GM19452 (cell line): Measurements from ENCODE around the gene MOB3A.
A peak's percentile ranks its signal among the peaks of the same experiment; 100 is the strongest.
"Not testable (repeated sequence)": the region's sequence is repeated elsewhere in the genome, so short reads cannot be mapped to it uniquely, and the experiment has no call there.

Experiments
- ATAC-seq: cut with Tn5 transposase; IDR thresholded peaks from one replicate; pipeline ENCODE4 v1.9.1; 2021; ENCODE audit not compliant: unreplicated experiment

The MOB3A gene

DNA sequence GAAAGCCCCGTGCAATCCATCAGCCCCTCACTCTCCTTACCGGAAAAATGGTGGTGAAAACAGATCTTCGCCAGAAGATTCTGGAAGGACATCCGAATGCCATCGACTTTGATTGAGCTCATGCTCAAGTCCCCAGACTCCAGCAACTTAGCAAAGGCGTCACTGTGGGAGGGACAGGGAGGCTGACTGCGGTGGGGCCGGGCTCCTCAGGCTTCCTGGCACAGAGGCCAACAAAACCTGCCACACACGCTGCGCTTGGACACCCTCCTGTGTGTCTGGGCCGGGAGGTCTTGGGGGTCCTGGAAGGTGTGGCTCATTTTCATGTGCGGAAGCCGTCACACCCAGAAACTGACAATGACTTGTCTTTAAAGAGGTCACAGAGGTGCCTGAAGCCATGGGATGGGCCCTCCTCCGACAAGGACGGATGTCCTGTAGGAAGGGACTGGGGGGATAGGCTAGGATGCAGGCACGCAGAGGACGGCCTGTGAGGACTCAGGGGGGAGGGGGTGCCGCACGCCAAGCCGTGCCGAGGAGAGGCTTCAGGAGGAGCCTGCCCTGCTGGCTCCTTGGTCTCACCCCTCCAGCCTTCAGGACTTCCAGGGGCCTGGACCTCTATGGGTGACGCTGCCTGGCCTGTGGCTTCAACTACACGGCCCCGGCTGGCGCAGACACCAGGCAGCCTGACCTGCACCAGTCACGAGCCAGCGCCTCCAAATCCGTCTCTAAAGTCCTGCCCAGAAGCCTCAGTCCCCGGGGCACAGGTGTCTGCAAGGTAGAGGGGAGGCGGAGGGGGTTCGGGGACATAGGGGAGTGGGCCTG lies 13.1 kb upstream of the MOB3A start:
- ATAC-seq: no peak

DNA sequence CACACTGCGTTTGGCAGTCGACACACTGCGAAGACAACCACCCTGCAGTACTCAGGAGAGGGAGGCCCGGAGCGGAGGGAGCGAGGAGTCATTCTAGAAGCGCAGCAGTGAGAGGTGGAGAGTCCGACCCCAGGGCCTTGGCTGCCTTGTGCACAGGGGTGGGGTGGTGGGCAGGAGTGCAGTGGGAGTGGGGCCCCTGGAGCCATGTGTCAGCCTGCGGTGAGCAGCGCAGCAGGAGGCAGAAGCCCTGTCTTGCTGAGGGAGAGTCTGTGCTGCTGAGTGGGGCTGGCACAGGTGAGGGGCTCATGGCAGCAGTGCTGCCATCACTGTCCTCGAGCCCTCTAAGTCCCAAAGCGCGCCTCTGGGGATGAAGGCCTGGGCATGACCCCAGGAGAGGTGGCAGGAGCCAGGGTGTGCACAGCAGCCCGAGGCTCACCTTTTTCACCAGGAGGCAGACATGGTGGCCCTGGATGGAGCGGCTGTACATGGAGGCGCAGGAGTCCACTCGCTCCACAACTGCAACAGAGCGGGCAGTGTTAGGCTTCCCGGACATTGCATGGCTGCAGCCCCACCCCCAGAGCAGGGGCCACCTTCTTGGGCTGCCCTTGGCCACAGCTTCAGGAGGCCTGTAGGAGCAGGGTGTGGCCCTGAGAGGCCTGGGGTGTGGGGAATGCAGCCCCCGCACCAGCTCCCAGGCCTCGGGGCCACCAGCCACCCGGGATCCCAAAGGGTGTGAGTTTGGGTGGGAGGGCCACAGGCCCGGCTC lies 12.3 kb upstream of the MOB3A start:
- no peak for ATAC-seq

DNA sequence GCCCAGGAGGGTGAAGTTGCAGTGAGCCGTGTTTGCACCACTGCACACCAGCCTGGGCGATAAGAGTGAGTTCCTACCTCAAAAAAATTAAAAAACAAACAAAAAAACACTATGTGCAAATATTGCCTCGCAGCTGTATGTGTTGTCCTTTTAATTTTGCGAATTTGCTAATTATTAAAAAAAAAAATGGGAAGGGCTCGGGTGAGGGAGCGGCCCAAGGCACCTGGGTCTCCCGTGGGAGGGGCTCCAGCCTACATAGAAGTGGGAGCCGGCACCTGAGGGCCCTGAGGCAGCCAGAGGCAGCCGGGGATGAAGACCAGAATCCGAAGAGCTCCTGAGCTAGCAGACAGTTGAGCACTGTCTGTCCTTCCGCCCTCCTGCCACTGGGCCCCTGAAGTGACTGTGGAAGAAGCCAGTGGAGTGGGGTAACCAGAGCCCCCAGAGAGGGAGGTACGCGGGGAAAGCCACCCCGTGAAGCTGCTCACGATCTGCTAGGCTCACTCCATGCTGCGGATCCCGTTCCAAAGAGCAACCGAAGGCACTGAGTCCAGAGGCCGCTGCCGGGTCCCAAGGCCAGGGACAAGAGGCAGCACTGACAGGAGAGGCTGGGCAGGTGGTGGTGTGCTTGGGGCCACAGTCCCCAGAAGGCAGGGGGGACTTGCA lies 7.0 kb upstream of the MOB3A start:
- no peak for ATAC-seq

DNA sequence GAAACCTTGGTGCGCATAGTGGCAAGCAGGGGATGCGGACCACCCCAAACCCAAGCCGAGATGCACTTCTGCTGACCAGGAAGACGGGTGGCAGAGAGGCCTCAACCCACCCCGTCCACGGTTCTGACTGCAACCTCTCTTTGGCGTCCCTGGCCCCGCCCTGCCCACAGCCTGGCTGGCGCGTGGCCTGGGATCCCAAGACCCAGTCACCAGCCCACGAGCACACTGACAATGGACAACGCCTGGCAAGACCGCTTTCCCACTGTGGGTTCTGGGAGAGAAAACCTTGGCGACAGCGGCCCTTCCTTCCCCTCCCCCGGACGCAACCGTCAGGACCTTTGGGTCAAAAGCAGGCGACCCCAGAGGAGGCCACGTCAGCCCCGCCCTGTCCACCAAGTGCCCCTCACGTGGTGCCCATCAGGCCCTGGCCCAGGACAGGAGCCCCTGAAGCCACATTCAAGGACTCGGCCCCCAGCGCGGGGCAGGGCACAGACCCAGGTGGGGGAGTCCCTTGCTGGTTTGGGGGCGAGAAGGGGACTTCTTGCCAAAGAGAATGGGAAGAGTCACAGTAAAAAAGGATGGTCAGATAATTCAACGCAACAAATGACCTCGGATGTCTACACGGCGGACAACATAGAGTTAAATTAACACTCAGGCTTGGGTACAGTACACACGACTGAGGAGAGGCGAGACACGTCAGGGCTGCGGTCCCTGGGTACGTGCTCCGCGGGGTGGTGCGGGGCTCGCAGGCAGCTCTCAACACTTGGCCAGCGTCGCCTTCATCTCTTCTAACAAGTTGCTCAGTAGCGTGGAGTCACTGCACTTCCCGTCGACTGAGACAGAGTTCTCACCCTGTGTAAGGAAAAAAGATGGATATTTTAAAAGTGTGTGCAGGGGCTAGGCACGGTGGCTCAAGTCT lies 5.5 kb upstream of the MOB3A start:
- ATAC-seq: no peak

DNA sequence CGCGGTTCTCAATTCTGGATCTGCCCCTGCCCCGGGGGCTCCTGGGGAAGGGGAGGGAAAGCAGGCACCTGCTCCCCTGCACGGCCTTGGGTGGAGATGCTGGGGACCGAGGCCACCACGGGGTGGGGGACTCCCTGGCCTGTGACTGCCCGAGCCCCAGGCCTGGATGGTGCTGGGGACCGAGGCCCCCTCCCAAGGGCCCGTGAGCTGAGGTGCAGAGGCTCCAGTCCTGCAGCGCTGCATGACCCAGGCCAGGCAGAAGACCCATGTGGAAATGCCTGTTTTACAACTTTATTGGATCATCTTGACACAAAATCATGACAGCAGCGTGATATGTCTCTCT lies 4.6 kb upstream of the MOB3A start:
- no peak for ATAC-seq

DNA sequence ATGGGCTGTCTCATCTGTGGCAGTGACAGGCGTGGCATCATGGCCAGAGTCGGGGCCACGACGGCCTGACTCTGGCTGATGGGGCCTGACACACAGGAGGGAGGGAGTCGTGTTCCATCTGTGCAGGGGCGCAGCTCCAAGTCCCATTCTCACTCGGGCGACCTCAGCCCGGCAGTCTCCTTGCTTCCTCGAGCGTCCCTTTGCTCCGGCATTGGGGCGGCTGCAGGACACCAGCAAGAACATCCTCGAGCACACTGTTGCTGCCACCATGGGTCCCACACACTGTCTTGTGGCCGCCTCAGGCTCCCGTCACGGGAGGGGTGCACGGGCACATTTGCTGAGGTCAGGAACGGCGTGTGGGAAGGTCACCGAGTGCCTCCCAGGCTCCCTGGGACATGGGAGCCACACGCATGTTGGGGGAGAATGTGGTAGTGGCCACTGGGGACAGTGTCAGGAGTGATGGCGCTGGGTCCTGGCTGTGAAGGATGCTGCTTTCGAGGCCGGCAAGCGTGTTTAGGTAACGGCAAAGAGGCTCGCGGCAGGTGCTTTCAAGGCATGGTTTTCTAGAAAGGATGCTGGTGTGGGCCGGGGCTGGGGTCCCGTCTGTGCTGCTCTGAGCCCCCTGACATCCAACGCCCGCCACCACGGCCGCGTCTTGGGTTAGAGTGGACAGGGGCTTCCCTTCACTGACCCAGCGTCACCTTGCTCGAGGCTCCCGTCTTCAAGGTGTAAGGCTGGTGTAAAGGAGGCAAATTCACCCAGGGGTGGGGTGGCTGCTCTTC lies 4.0 kb upstream of the MOB3A start:
- ATAC-seq: no peak

DNA sequence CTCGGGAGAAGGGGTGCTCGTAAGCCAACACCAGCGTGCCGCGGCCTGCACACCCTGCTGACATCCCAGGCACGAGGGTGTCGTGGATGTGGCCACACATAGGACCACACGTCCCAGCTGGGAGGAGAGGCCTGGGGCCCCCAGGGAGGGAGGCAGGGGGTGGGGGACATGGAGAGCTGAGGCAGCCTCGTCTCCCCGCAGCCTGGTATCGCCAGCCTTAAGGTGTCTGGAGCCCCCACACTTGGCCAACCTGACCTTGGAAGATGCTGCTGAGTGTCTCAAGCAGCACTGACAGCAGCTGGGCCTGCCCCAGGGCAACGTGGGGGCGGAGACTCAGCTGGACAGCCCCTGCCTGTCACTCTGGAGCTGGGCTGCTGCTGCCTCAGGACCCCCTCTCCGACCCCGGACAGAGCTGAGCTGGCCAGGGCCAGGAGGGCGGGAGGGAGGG lies 3.0 kb upstream of the MOB3A start:
- ATAC-seq: no peak

DNA sequence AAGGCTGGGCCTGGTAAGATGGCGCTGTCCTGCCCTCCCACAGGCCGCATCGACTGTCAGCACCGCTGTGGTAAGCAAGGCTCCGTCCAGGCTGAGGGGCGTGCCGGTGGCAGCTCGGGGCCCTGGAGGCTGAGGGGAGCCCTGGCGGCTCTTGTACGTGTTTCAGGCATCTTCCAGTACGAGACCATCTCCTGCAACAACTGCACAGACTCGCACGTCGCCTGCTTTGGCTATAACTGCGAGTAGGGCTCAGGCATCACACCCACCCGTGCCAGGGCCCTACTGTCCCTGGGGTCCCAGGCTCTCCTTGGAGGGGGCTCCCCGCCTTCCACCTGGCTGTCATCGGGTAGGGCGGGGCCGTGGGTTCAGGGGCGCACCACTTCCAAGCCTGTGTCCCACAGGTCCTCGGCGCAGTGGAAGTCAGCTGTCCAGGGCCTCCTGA lies 1.8 kb upstream of the MOB3A start:
- no peak for ATAC-seq

DNA sequence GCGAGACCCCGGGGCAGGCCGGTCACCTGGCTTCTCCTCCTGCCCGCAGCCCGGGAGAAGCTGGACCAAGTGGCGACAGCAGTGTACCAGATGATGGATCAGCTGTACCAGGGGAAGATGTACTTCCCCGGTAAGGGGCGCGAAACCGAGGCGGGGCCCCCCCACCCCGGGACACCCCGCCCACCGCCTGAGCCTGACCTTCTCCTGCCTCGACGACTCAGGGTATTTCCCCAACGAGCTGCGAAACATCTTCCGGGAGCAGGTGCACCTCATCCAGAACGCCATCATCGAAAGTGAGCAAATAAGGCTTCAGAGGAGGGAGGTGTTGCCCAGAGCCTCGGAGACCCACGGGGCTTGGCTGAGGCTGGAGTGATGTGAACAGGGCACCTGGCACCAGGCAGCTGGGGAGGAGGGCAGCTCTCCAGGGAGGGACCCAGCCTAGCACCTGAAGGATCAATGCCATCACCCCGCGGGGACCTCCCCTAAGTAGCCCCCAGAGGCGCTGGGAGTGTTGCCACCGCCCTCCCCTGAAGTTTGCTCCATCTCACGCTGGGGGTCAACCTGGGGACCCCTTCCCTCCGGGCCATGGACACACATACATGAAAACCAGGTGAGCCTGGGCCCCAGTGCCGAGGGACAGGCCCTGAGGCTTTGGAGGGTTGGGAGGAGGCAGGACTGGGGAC lies 1.2 kb upstream of the MOB3A start:
- no peak for ATAC-seq

DNA sequence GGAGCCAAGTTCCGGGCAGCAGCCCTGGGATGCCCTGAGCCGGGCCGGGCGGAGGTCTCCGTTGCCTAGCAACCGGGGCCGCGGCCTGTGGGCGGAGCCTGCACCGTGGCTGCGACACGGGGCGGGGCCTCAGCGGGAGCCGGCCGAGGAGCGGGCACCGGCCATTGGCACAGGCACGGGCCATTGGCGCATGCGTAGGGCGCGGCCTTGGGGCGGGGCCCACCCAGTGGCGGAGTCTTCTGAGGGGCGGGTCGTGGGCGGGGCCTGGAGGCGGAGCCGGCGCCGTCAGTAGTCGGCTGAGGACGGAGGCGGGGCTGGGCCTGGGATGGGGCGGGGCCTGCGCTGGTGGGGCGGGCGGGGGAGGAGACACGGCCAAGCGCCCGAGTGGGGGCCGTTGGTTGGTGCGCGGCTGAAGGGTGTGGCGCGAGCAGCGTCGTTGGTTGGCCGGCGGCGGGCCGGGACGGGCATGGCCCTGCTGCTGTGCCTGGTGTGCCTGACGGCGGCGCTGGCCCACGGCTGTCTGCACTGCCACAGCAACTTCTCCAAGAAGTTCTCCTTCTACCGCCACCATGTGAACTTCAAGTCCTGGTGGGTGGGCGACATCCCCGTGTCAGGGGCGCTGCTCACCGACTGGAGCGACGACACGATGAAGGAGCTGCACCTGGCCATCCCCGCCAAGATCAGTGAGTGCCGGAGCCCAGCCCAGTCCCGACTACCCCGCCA lies 515 bp upstream of the MOB3A start, which contains the start of gene IZUMO4:
IZUMO4 (plus strand) TSS at position 436 of the 723 bp plus-strand sequence; CDS start at position 467, 31 bp downstream.
- peak; percentile 60 for ATAC-seq

DNA sequence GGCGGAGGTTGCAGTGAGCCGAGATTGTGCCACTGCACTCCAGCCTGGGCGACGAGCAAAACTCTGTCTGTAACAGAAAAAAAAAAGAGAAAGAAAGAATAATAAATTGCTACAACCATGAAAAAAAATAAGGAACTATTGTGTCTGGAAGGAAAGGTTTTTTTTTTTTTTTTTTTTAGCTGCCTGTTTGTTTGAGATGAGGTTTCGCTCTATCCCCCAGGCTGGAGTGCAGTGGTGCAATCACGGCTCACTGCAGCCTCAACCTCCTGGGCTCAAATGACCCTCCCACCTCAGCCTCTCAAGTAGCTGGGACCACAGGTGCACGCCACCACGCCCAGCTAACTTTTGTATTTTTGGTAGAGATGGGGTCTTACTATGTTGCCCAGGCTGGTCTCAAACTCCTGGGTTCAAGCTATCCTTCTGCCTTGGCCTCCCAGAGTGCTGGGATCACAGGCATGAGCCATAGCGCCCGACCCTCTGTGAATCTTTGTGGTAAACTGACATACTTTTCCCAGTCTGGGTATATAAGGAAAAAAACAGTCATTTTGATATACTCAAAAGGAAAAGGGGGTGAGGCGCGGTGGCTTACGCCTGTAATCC lies 4.1 kb downstream of the MOB3A start:
- not testable (repeated sequence) for ATAC-seq

DNA sequence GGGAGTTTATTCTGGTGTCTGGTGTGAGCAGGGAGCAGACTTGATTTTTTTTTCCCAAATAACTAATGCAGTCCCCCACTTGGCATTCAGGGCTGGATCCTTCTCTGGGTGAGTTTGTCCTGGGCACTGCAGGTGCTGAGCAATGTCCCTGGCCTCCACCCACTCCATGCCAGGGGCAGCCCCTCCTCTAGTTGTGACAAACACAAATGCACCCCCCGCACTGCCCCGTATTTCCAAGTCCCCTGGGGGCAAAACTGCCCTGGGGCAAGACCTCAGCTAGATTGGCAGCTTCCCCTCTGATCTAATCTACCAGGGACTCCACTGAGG lies 6.4 kb downstream of the MOB3A start:
- ATAC-seq: peak; percentile 1

DNA sequence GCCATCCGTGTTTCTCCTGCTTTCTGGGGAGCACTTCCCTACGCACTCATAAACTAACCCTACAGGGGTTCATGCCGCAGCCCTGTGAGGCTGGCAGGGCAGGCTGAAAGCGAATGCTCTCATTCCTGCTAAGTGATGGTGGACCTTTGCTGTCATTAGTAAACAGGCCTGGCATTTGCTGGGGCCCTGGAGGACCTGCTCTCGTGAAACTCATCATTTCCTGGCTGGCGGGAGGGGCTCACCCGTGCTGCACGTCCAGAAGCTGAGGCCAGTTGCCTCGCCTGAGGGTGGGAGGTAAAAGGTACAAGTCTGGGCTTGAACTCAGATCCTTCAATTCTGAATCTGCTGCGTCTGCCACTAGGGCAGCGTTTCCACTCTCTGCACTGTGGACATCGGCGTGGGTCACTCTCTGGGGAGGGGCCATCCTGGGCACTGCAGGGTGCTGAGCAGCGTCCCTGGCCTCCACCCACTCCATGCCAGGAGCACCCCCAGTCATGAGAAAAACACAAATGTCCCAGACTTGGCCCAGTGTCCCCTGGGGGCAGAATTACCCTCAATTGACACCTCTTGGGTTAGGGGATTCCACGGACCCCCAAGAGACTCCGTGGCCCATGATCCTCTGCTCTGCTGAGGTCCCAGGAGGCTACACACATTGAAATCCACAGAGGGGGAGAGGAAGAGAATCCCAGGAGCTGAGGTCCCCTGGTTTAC lies 7.0 kb downstream of the MOB3A start:
- no peak for ATAC-seq

DNA sequence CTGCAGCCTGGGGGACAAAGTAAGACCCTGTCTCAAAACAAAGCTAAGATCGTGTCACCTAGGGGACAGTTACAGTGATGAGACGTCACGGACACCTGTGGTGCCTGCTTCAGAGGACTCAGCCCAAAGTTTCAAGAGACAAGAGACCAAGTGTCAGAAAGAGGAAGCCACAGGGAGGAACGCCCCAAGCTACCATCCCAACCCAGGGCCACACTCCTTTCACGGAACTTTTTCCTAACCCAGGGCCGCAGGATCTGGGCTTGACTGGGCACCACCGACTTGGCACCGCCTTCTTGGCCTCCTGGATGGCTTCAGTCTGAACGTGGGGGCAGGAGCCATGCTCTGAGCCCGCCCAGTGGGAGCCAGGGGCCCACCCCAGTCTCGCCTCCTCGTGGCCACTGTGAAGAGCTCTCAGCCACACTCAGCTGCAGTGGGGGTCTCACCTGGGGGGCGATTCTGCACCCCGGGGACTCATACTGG lies 8.5 kb downstream of the MOB3A start:
- ATAC-seq: no peak

DNA sequence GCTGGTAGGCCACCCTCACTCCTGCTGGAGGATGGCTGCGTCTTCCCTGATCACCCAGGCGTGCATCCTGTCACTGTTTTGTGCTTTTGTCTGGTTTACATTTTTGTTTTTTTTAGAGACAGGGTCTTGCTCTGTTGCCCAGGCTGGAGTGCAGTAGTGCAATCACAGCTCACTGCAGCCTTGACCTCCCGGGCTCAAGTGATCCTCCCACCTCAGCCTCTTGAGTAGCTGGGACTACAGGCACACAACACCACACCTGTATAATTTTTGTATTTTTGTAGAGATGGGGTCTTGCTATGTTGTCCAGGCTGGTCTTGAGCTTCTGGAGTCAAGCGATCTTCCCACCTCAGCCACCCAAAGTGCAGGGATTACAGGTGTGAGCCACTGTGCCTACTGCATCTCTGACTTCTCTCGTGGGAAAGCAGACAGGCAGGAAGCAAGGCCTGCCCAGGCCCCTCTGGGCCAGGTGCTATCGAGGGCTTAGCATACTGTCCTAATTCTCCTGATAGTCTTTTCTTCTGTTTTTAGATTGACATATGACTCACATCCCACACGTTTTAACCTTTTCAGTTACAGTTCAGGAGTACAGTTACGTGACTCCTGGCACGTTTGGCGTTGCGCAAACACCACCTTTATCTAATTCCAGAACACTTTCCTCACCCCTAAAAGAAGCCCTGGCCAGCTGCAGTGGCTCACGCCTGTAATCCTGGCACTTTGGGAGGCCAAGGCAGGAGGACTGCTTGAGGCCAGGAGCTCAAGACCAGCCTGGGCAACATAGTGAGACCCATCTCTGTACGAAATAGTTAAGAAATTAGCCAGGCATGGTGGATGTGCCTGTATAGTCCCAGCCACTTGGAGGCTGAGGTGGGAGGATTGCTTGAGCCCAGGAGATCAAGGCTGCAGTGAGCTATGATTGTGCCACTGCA lies 9.2 kb downstream of the MOB3A start:
- ATAC-seq: not testable (repeated sequence)

DNA sequence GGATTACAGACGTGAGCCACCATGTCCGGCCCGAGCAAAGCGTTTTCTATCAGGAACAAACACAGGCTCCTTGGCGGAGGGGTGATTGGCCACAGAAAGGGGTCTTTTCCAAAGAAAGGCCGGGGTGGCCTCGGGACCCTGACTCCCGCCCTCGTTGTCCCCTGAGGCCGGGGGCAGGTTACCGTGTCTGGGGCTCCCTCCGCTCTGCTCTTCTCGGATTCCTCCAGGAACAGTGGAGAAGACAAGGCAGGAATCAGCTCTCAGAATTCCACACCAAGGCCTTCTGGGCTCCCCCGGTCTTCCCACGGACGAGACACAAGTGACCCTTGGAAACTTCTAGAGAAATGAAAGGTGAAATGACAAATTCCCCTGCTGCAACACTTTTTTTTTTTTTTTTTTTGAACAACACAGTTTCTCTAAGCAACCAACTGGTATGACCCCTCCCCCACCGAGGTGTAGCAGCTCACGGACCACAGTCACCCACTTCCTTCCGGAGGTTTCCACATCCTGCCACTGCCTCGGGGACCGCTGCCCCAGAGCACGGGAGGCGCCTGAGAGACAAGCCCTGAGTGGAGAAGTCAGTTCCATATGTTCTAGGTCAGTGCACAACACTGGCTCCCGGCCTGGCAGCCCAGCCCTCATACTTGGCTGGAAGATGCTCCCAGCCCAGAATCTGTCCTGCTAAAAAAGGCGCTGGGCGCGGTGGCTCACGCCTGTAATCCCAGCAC lies 11.0 kb downstream of the MOB3A start:
- ATAC-seq: peak; percentile 22
